Activated CD8-positive, alpha-beta memory T cell treated with anti-CD3 and anti-CD28 coated beads for 4 hours (primary cell): Measurements from ENCODE around the gene PRTFDC1.
"Not testable (repeated sequence)": the region's sequence is repeated elsewhere in the genome, so short reads cannot be mapped to it uniquely, and the experiment has no call there.

Experiments used
- DNase-seq, 2 donors: peaks; one replicate each; pipeline ENCODE4 v3.0.0-alpha.2; 2020; ENCODE audit warnings: low read depth in 2 of 2

Gene PRTFDC1

GRCh38 chr10:24930427-24930826, 22.0 kb downstream of the PRTFDC1 start:
- DNase-seq: no peak

GRCh38 chr10:24929904-24930303, 22.5 kb downstream of the PRTFDC1 start:
- DNase-seq: no peak

- no peak for DNase-seq
Measured at GRCh38 chr10:24929056-24929544, 23.3 kb downstream of the PRTFDC1 start.

GRCh38 chr10:24928163-24928562, 24.2 kb downstream of the PRTFDC1 start:
- no peak for DNase-seq

GRCh38 chr10:24926557-24926956, 25.8 kb downstream of the PRTFDC1 start:
- no peak for DNase-seq

- no peak for DNase-seq
Measured at GRCh38 chr10:24925799-24926198, 26.6 kb downstream of the PRTFDC1 start.

GRCh38 chr10:24924483-24924882, 27.9 kb downstream of the PRTFDC1 start:
- not testable (repeated sequence) for DNase-seq

- not testable (repeated sequence) for DNase-seq
Measured at GRCh38 chr10:24922222-24922868, 30.1 kb downstream of the PRTFDC1 start.

- DNase-seq: peak in 1 of 2 donors; percentile 41
Measured at GRCh38 chr10:24920907-24921881, 31.2 kb downstream of the PRTFDC1 start.

- DNase-seq: not testable (repeated sequence)
Measured at GRCh38 chr10:24920192-24920591, 32.2 kb downstream of the PRTFDC1 start.

GRCh38 chr10:24919629-24920028, 32.8 kb downstream of the PRTFDC1 start:
- DNase-seq: not testable (repeated sequence)

GRCh38 chr10:24917979-24918378, 34.4 kb downstream of the PRTFDC1 start:
- no peak for DNase-seq

- DNase-seq: no peak
Measured at GRCh38 chr10:24917493-24917892, 34.9 kb downstream of the PRTFDC1 start.

GRCh38 chr10:24916365-24916764, 36.0 kb downstream of the PRTFDC1 start:
- DNase-seq: no peak

GRCh38 chr10:24915304-24915703, 37.1 kb downstream of the PRTFDC1 start:
- DNase-seq: no peak

- no peak for DNase-seq
Measured at GRCh38 chr10:24914148-24914547, 38.3 kb downstream of the PRTFDC1 start.

GRCh38 chr10:24912215-24912614, 40.2 kb downstream of the PRTFDC1 start:
- DNase-seq: no peak

- DNase-seq: no peak
Measured at GRCh38 chr10:24911029-24911428, 41.4 kb downstream of the PRTFDC1 start.

GRCh38 chr10:24910574-24910973, 41.8 kb downstream of the PRTFDC1 start:
- DNase-seq: no peak

- DNase-seq: no peak
Measured at GRCh38 chr10:24908793-24909423, 43.5 kb downstream of the PRTFDC1 start.

- DNase-seq: no peak
Measured at GRCh38 chr10:24907956-24908355, 44.5 kb downstream of the PRTFDC1 start.

GRCh38 chr10:24906372-24906771, 46.0 kb downstream of the PRTFDC1 start:
- no peak for DNase-seq
